ENCODE measurements around the gene AGER.

GRCh38 chr6:32218167-32218566 lies 34.1 kb upstream of the AGER start:
- TF ChIP-seq POLR2A (IDR thresholded peaks at IDR 0.05), result no peak
- TF ChIP-seq CTCF (IDR thresholded peaks at IDR 0.05), result no peak
- TF ChIP-seq EP300 (IDR thresholded peaks at IDR 0.05), result no peak
